GM23338 (cell line): Measurements from ENCODE around the gene BARX1. TPM values are rescaled to one million over a fixed set of nuclear protein-coding genes. Genes with fewer than 3 reads are reported as not detected.
A peak's percentile ranks its signal among the peaks of the same experiment; 100 is the strongest.

Experiments
- ATAC-seq: fragments of 200-7000 bp; cut with Tn5 transposase; 3 replicates; pipeline ENCODE4 v1.9.1; 2020
- DNase-seq: peaks from one replicate; pipeline ENCODE4 v3.0.0-alpha.2; 2015; ENCODE audit warnings: low spot score
- H2AFZ ChIP-seq: fragments of 200-600 bp; sonication (generic); 2 replicates; pipeline ENCODE4 v1.8.0; 2016; ENCODE audit warnings: antibody characterized with exemption, mild to moderate bottlenecking, moderate library complexity
- H3F3A ChIP-seq: fragments of 200-600 bp; sonication (generic); replicated peaks from 2 replicates; pipeline ENCODE4 v1.8.0; 2017; ENCODE audit warnings: antibody characterized with exemption, mixed run types, low read depth
- H3K27ac ChIP-seq: fragments of 200-600 bp; sonication (generic); 2 replicates; pipeline ENCODE4 v1.6.1; 2016; ENCODE audit warnings: low read depth
- H3K27me3 ChIP-seq: fragments of 200-600 bp; sonication (generic); 2 replicates; pipeline ENCODE4 v1.8.0; 2016; ENCODE audit warnings: mild to moderate bottlenecking, mixed run types, moderate library complexity; ENCODE audit not compliant: insufficient read depth
- H3K36me3 ChIP-seq: fragments of 200-600 bp; sonication (generic); 2 replicates; pipeline ENCODE4 v1.8.0; 2016; ENCODE audit warnings: mild to moderate bottlenecking; ENCODE audit not compliant: insufficient read depth
- H3K4me1 ChIP-seq: fragments of 200-600 bp; sonication (generic); 2 replicates; pipeline ENCODE4 v1.8.0; 2016; ENCODE audit warnings: mild to moderate bottlenecking, moderate library complexity; ENCODE audit not compliant: insufficient read depth
- H3K4me2 ChIP-seq: fragments of 200-600 bp; sonication (generic); 2 replicates; pipeline ENCODE4 v1.7.1; 2017; ENCODE audit warnings: mixed run types
- H3K4me3 ChIP-seq: fragments of 200-600 bp; sonication (generic); 2 replicates; pipeline ENCODE4 v1.6.1; 2016; ENCODE audit warnings: mixed run types
- H3K79me2 ChIP-seq: fragments of 200-600 bp; sonication (generic); replicated peaks from 2 replicates; pipeline ENCODE4 v1.8.0; 2017; ENCODE audit warnings: mild to moderate bottlenecking; ENCODE audit not compliant: insufficient read depth
- H3K9me2 ChIP-seq: fragments of 200-600 bp; sonication (generic); 2 replicates; pipeline ENCODE4 v1.8.0; 2017; ENCODE audit not compliant: insufficient read depth
- H4K20me1 ChIP-seq: fragments of 200-600 bp; sonication (generic); replicated peaks from 2 replicates; pipeline ENCODE4 v1.8.0; 2017; ENCODE audit warnings: mild to moderate bottlenecking; ENCODE audit not compliant: insufficient read depth
- H3K27ac Mint-ChIP-seq: 2 replicates; pipeline ENCODE4 v1.8.0; 2020; ENCODE audit warnings: inconsistent platforms, mild to moderate bottlenecking, moderate library complexity, mixed read lengths
- H3K27me3 Mint-ChIP-seq: 3 replicates; pipeline ENCODE4 v1.8.0; 2022; ENCODE audit warnings: low read depth, mild to moderate bottlenecking, moderate library complexity, mixed read lengths, inconsistent platforms; ENCODE audit not compliant: insufficient read depth, poor library complexity
- H3K36me3 Mint-ChIP-seq: 3 replicates; pipeline ENCODE4 v1.8.0; 2021; ENCODE audit warnings: low read depth, mild to moderate bottlenecking, inconsistent platforms, moderate library complexity, mixed read lengths
- H3K4me1 Mint-ChIP-seq: 3 replicates; pipeline ENCODE4 v1.8.0; 2020; ENCODE audit warnings: mild to moderate bottlenecking, inconsistent platforms, mixed read lengths
- H3K4me3 Mint-ChIP-seq: 3 replicates; pipeline ENCODE4 v1.8.0; 2021; ENCODE audit warnings: moderate library complexity, mild to moderate bottlenecking, inconsistent platforms, mixed read lengths
- H3K9me3 Mint-ChIP-seq: 3 replicates; pipeline ENCODE4 v1.8.0; 2020; ENCODE audit warnings: moderate library complexity, mild to moderate bottlenecking, inconsistent platforms, mixed read lengths
- CREB1 ChIP-seq: fragments of 250-450 bp; sonication (Bioruptor Pico); IDR thresholded peaks from 2 replicates; pipeline ENCODE4 v1.5.0; 2020; ENCODE audit warnings: low read depth, mild to moderate bottlenecking, moderate library complexity
- ETS1 ChIP-seq: IDR thresholded peaks from 2 replicates; pipeline ENCODE4 v1.6.1; 2016; ENCODE audit warnings: antibody characterized with exemption
- EZH2 ChIP-seq: fragments of 200-600 bp; sonication (generic); IDR thresholded peaks from one replicate; pipeline ENCODE4 v1.8.0; 2017; ENCODE audit warnings: antibody characterized with exemption, mild to moderate bottlenecking, low read depth; ENCODE audit not compliant: unreplicated experiment
- EZH2phosphoT487 ChIP-seq: fragments of 200-600 bp; sonication (generic); IDR thresholded peaks from one replicate; pipeline ENCODE4 v1.8.1; 2018; ENCODE audit warnings: antibody characterized with exemption; ENCODE audit not compliant: unreplicated experiment
- REST ChIP-seq: IDR thresholded peaks from one replicate; pipeline ENCODE4 v1.6.1; 2018; ENCODE audit warnings: antibody characterized with exemption; ENCODE audit not compliant: unreplicated experiment
- STAT1 ChIP-seq: IDR thresholded peaks from one replicate; pipeline ENCODE4 v1.6.1; 2016; ENCODE audit warnings: antibody characterized with exemption; ENCODE audit not compliant: unreplicated experiment
- polyA plus RNA-seq: library from polyadenylated mRNA; unstranded; fragments of >200 nt; fragmentation: Nextera tagmentation; extraction: Ambion mirVana; gene quantifications from 2 replicates; pipeline ENCODE4 v1.2.1, GENCODE V29; 2016
- total RNA-seq: library from RNA; depleted of rRNA; stranded (reverse); fragments of >200 nt; shearing (Covaris generic); gene quantifications from 2 replicates; pipeline ENCODE4 v1.2.3, GENCODE V29; 2014

BARX1 gene
- total and polyA plus RNA-seq, 2 experiments from 2014 or later, result 0.87 to 1.6 TPM

GRCh38 chr9:93950619-93951601 lies 4.2 kb downstream of the BARX1 start:
- no peaks in the 10 kb centered on the region for H3K9me2 ChIP-seq
- peaks cover 20% of the 10 kb centered on the region for H3F3A ChIP-seq
- H3K27ac ChIP-seq, result no peak overlapping the region
- H3K27me3 Mint-ChIP-seq, result peaks cover 95% of the 10 kb centered on the region
- peak; percentile 79 for TF ChIP-seq EZH2
- no peak for TF ChIP-seq CREB1 (CRISPR knock-in tag)
- TF ChIP-seq EZH2phosphoT487, result peak; percentile 8
- no peak for TF ChIP-seq REST
- no peak for TF ChIP-seq STAT1
- no peak for TF ChIP-seq ETS1
- peak overlapping the region; percentile 59 for H3K4me3 ChIP-seq
- peaks cover 31% of the 10 kb centered on the region for H3K9me3 Mint-ChIP-seq
- H3K27me3 ChIP-seq, result peaks cover 96% of the 10 kb centered on the region
- H2AFZ ChIP-seq, result peak overlapping the region; percentile 83
- peak overlapping the region; percentile 68 for H3K4me3 Mint-ChIP-seq
- ATAC-seq (peak; percentile 3), DNase-seq (peak; percentile 79)
- H3K4me2 ChIP-seq, result peak overlapping the region; percentile 87
- H4K20me1 ChIP-seq, result peaks cover 12% of the 10 kb centered on the region; the same call in 1 of the 2 replicates
- no peaks in the 10 kb centered on the region for H3K36me3 ChIP-seq
- H3K36me3 Mint-ChIP-seq, result peaks cover 12% of the 10 kb centered on the region; the same call in 2 of the 3 replicates
- no peak overlapping the region for H3K27ac Mint-ChIP-seq
- peaks cover 62% of the 10 kb centered on the region for H3K4me1 ChIP-seq
- peaks cover 66% of the 10 kb centered on the region for H3K4me1 Mint-ChIP-seq
- no peaks in the 10 kb centered on the region for H3K79me2 ChIP-seq

- peaks cover 98% of the 10 kb centered on the region for H3K27me3 Mint-ChIP-seq
- H3K4me3 ChIP-seq, result peak overlapping the region; percentile 58
- ATAC-seq, result no peak
- peaks cover 20% of the 10 kb centered on the region for H3F3A ChIP-seq
- H3K4me1 ChIP-seq, result peaks cover 66% of the 10 kb centered on the region
- H3K4me2 ChIP-seq, result peak overlapping the region; percentile 83
- DNase-seq, result peak; percentile 69
- H3K9me2 ChIP-seq, result no peaks in the 10 kb centered on the region
- peaks cover 66% of the 10 kb centered on the region for H3K4me1 Mint-ChIP-seq
- H3K4me3 Mint-ChIP-seq, result peak overlapping the region; percentile 70
- no peak overlapping the region for H2AFZ ChIP-seq
- no peaks in the 10 kb centered on the region for H3K36me3 ChIP-seq
- H3K27ac ChIP-seq, result no peak overlapping the region
- H3K36me3 Mint-ChIP-seq, result peaks cover 9% of the 10 kb centered on the region; the same call in 1 of the 3 replicates
- H3K79me2 ChIP-seq, result no peaks in the 10 kb centered on the region
- H3K27ac Mint-ChIP-seq, result no peak overlapping the region
- H4K20me1 ChIP-seq, result peaks cover 10% of the 10 kb centered on the region; the same call in 1 of the 2 replicates
- H3K27me3 ChIP-seq, result peaks cover 99% of the 10 kb centered on the region
- H3K9me3 Mint-ChIP-seq, result peaks cover 28% of the 10 kb centered on the region
- no peak for TF ChIP-seq ETS1
Measured at GRCh38 chr9:93949694-93950449, 5.3 kb downstream of the BARX1 start.
